B cell (primary cell): Measurements from ENCODE around the gene NME5.

Source experiments
- EZH2 ChIP-seq: IDR thresholded peaks from 2 replicates; pipeline ENCODE4 v1.6.1; 2012; ENCODE audit warnings: borderline replicate concordance, low read depth, mild to moderate bottlenecking, moderate library complexity, low read length; ENCODE audit not compliant: insufficient read depth, poor library complexity, severe bottlenecking
- TF ChIP-seq, protein P1 (sequence below): fragments of 200-600 bp; IDR thresholded peaks from one replicate; pipeline ENCODE4 v1.8.0; 2022; ENCODE audit warnings: antibody characterized with exemption, mild to moderate bottlenecking

DNA sequence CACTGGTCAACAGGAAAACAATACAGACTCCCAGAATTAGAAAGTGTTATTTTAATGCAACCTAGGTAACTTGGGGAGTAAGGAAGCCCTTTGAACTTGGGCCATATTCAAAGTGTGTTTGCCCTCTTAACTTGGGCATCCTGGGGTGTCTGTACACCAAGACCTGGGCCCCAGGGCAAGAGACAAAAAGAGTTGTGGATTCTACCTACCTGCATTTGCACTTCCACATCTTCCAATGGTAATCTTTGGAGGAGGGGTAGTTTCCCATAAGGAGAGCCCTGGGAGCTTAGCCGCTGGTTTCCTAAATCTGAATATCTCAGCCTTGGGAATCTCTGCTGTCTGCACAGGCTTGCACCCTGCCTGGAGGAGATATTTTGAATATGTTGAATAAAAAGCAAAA is 46.9 kb downstream of the NME5 start:
- TF ChIP-seq, protein P1, sequence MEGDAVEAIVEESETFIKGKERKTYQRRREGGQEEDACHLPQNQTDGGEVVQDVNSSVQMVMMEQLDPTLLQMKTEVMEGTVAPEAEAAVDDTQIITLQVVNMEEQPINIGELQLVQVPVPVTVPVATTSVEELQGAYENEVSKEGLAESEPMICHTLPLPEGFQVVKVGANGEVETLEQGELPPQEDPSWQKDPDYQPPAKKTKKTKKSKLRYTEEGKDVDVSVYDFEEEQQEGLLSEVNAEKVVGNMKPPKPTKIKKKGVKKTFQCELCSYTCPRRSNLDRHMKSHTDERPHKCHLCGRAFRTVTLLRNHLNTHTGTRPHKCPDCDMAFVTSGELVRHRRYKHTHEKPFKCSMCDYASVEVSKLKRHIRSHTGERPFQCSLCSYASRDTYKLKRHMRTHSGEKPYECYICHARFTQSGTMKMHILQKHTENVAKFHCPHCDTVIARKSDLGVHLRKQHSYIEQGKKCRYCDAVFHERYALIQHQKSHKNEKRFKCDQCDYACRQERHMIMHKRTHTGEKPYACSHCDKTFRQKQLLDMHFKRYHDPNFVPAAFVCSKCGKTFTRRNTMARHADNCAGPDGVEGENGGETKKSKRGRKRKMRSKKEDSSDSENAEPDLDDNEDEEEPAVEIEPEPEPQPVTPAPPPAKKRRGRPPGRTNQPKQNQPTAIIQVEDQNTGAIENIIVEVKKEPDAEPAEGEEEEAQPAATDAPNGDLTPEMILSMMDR, result no peak
- no peak for TF ChIP-seq EZH2
